ENCODE results near the gene DYNC1I2. TPM values are rescaled to one million over a fixed set of nuclear protein-coding genes. Genes with fewer than 3 reads are reported as not detected.
A peak's percentile ranks its signal among the peaks of the same experiment; 100 is the strongest.

Gene DYNC1I2
- total RNA-seq (2014; rRNA removed; shearing (Covaris generic)) = 59.1 and 66.9 TPM in 2 replicates
- polyA plus RNA-seq (2015; cell fraction: cytosol; rRNA removed) = 59.9 and 68.0 TPM in 2 replicates
- polyA plus RNA-seq (2015; cell fraction: nucleus; rRNA removed) = 36.8 and 64.9 TPM in 2 replicates

GRCh38 chr2:171687287-171688128 lies at the start of gene DYNC1I2:
TSS of gene DYNC1I2 (plus strand) at chr2:171687469. CDS start at chr2:171690156, 2,687 bp downstream.
- in situ Hi-C loops (cut with HindIII; ENCODE audit: low pct_unique_long_range_greater_than_20kb, low sequenced_read_pairs) = no loop called here

GRCh38 chr2:171651667-171652415 lies 35.4 kb upstream of the DYNC1I2 start:
- DNase-seq (ENCODE audit: low read depth, low spot score) = no peak
- in situ Hi-C loops (cut with HindIII; ENCODE audit: low pct_unique_long_range_greater_than_20kb, low sequenced_read_pairs) = no loop called here

More at GRCh38 chr2:171687287-171688128, at the start of gene DYNC1I2:
- peak; percentile 96 for DNase-seq (ENCODE audit: low read depth, low spot score)

GRCh38 chr2:171652416-171652785 lies 34.9 kb upstream of the DYNC1I2 start:
- no peak for DNase-seq (ENCODE audit: low read depth, low spot score)
- in situ Hi-C loops (cut with HindIII; ENCODE audit: low pct_unique_long_range_greater_than_20kb, low sequenced_read_pairs) = no loop called here

- in situ Hi-C loops (cut with HindIII; ENCODE audit: low pct_unique_long_range_greater_than_20kb, low sequenced_read_pairs) = no loop called here
- no peak for DNase-seq (ENCODE audit: low read depth, low spot score)
Observed at GRCh38 chr2:171655586-171655985, 31.7 kb upstream of the DYNC1I2 start.

GRCh38 chr2:171667041-171667440 lies 20.2 kb upstream of the DYNC1I2 start:
- in situ Hi-C loops (cut with HindIII; ENCODE audit: low pct_unique_long_range_greater_than_20kb, low sequenced_read_pairs) = no loop called here
- DNase-seq (ENCODE audit: low read depth, low spot score) = no peak

GRCh38 chr2:171668183-171668582 lies 19.1 kb upstream of the DYNC1I2 start:
- in situ Hi-C loops (cut with HindIII; ENCODE audit: low pct_unique_long_range_greater_than_20kb, low sequenced_read_pairs) = no loop called here
- no peak for DNase-seq (ENCODE audit: low read depth, low spot score)

GRCh38 chr2:171669121-171669520 lies 18.1 kb upstream of the DYNC1I2 start:
- in situ Hi-C loops (cut with HindIII; ENCODE audit: low pct_unique_long_range_greater_than_20kb, low sequenced_read_pairs) = no loop called here
- DNase-seq (ENCODE audit: low read depth, low spot score) = no peak

- DNase-seq (ENCODE audit: low read depth, low spot score) = no peak
- in situ Hi-C loops (cut with HindIII; ENCODE audit: low pct_unique_long_range_greater_than_20kb, low sequenced_read_pairs) = no loop called here
Observed at GRCh38 chr2:171670655-171671054, 16.6 kb upstream of the DYNC1I2 start.

- in situ Hi-C loops (cut with HindIII; ENCODE audit: low pct_unique_long_range_greater_than_20kb, low sequenced_read_pairs) = no loop called here
- DNase-seq (ENCODE audit: low read depth, low spot score) = no peak
Observed at GRCh38 chr2:171671867-171672266, 15.4 kb upstream of the DYNC1I2 start.

- no peak for DNase-seq (ENCODE audit: low read depth, low spot score)
- in situ Hi-C loops (cut with HindIII; ENCODE audit: low pct_unique_long_range_greater_than_20kb, low sequenced_read_pairs) = no loop called here
Observed at GRCh38 chr2:171673905-171674304, 13.4 kb upstream of the DYNC1I2 start.

GRCh38 chr2:171675810-171676345 lies 11.4 kb upstream of the DYNC1I2 start:
- in situ Hi-C loops (cut with HindIII; ENCODE audit: low pct_unique_long_range_greater_than_20kb, low sequenced_read_pairs) = no loop called here
- DNase-seq (ENCODE audit: low read depth, low spot score) = no peak

- in situ Hi-C loops (cut with HindIII; ENCODE audit: low pct_unique_long_range_greater_than_20kb, low sequenced_read_pairs) = no loop called here
- DNase-seq (ENCODE audit: low read depth, low spot score) = no peak
Observed at GRCh38 chr2:171678619-171679018, 8.7 kb upstream of the DYNC1I2 start.

- in situ Hi-C loops (cut with HindIII; ENCODE audit: low pct_unique_long_range_greater_than_20kb, low sequenced_read_pairs) = no loop called here
- no peak for DNase-seq (ENCODE audit: low read depth, low spot score)
Observed at GRCh38 chr2:171688129-171688465, 828 bp downstream of the DYNC1I2 start.

GRCh38 chr2:171692331-171692730 lies 5.1 kb downstream of the DYNC1I2 start:
- no peak for DNase-seq (ENCODE audit: low read depth, low spot score)
- in situ Hi-C loops (cut with HindIII; ENCODE audit: low pct_unique_long_range_greater_than_20kb, low sequenced_read_pairs) = no loop called here

- in situ Hi-C loops (cut with HindIII; ENCODE audit: low pct_unique_long_range_greater_than_20kb, low sequenced_read_pairs) = no loop called here
- DNase-seq (ENCODE audit: low read depth, low spot score) = no peak
Observed at GRCh38 chr2:171702781-171703556, 15.7 kb downstream of the DYNC1I2 start.

GRCh38 chr2:171703574-171704347 lies 16.5 kb downstream of the DYNC1I2 start:
- in situ Hi-C loops (cut with HindIII; ENCODE audit: low pct_unique_long_range_greater_than_20kb, low sequenced_read_pairs) = no loop called here
- peak; percentile 56 for DNase-seq (ENCODE audit: low read depth, low spot score)

- in situ Hi-C loops (cut with HindIII; ENCODE audit: low pct_unique_long_range_greater_than_20kb, low sequenced_read_pairs) = no loop called here
- peak; percentile 53 for DNase-seq (ENCODE audit: low read depth, low spot score)
Observed at GRCh38 chr2:171706152-171706803, 19.0 kb downstream of the DYNC1I2 start.
